H1 (cell line): Measurements from ENCODE around the gene ETFBKMT. TPM values are rescaled to one million over a fixed set of nuclear protein-coding genes. Genes with fewer than 3 reads are reported as not detected.
A peak's percentile ranks its signal among the peaks of the same experiment; 100 is the strongest.

Experiments used
- EP300 ChIP-seq, 2 experiments: IDR thresholded peaks; 1 replicate in 1 of 2; 2 replicates in 1 of 2; pipeline ENCODE4 v1.6.1; 2011 to 2012; ENCODE audit warnings: low read depth in 2 of 2, low read length in 2 of 2, mild to moderate bottlenecking in 2 of 2, borderline replicate concordance in 1 of 2, inconsistent platforms in 1 of 2, moderate library complexity in 1 of 2
- GABPA ChIP-seq: IDR thresholded peaks from 2 replicates; pipeline ENCODE4 v1.6.1; 2011; ENCODE audit warnings: mild to moderate bottlenecking, low read length, moderate library complexity, borderline replicate concordance; ENCODE audit not compliant: insufficient read depth
- HDAC6 ChIP-seq: IDR thresholded peaks from one replicate; pipeline ENCODE4 v1.7.1; 2012; ENCODE audit warnings: low read depth, mild to moderate bottlenecking, inconsistent platforms, low read length, moderate library complexity
- JUN ChIP-seq: IDR thresholded peaks from 2 replicates; pipeline ENCODE4 v1.6.1; 2011; ENCODE audit warnings: low read depth, mild to moderate bottlenecking, improper control_type of control experiment, low read length
- RXRA ChIP-seq: IDR thresholded peaks from 2 replicates; pipeline ENCODE4 v1.6.1; 2011; ENCODE audit warnings: low read depth, mild to moderate bottlenecking, low read length, moderate library complexity; ENCODE audit not compliant: insufficient read depth
- TCF12 ChIP-seq: IDR thresholded peaks from 2 replicates; pipeline ENCODE4 v1.6.1; 2011; ENCODE audit warnings: low read depth, mild to moderate bottlenecking, low read length
- polyA plus RNA-seq, 7 experiments: library from polyadenylated mRNA; depleted of rRNA in 3 of 7; stranded (reverse) in 5 of 7; unstranded in 2 of 7; fragments of >200 nt in 5 of 7; fragments of 200-250 nt in 2 of 7; gene quantifications; 1 replicate in 5 of 7; 2 replicates in 1 of 7; 4 replicates in 1 of 7; pipeline versions ENCODE4 v1.2.1 to v1.2.3, GENCODE V29; 2011 to 2013; ENCODE audit warnings: missing spikeins in 2 of 7, mixed read lengths in 2 of 7
- total RNA-seq: library from RNA; stranded (reverse); fragmentation: NEBNext Ultra II Directional; extraction: Animal tissue kit (Norgen Biotek cat#: 25700); gene quantifications from 2 replicates; pipeline ENCODE4 v1.2.1, GENCODE V29; 2021
- TF ChIP-seq, protein P1 (sequence below), 3 experiments: IDR thresholded peaks; 1 replicate in 2 of 3; 2 replicates in 1 of 3; pipeline versions ENCODE4 v1.5.1 to v1.6.1; 2011; ENCODE audit warnings: low read length in 3 of 3, mild to moderate bottlenecking in 3 of 3, inconsistent platforms in 2 of 3, low read depth in 1 of 3, moderate library complexity in 1 of 3; ENCODE audit not compliant: insufficient read depth in 1 of 3; ENCODE audit errors: control extremely low read depth in 1 of 3

The ETFBKMT gene
- total and polyA plus RNA-seq, 2 of the 8 experiments (the other 6 are each of a cell fraction or from before 2014, with no cell fraction given) = 0.59 to 1.7 TPM

DNA sequence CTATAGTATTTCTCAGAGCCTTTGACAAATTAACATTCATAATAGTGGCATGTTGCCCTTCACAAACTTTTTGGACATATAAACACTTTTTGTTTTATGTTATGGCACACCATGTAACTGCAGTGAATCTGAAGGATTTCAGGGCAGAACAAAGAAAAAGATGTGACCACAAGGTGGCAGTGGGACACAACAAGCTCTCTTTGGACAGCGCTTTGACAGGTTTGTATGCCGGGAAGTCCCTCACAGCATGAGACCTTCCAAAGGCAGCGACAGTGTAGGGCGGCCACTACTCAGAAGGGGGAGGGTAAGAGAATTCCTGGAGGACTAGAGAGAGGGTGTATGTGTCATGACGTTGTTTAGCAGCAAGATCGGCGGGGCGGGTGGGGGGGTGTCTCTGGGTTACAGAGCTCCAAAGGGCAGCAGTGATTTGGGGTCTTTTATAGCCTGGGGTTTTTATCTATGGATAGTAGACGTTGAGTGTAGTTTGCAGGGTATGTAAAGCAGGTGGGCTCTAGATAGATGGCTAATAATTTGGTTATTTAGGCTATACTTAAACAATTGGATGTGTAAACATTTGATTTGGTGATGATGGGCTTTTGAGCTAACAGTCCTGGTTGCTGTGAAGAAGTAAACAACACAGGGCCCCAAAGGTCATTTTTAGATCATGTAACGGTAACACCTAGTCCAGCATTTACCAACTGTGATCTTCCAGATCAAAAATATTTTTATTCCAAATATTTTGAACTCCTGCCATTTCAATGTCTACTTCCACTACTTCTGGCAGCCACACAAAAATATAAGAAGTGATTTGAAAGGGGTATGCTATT is 22.9 kb downstream of the ETFBKMT start (continued):
- no peak for TF ChIP-seq RXRA
- no peak for TF ChIP-seq HDAC6
- TF ChIP-seq TCF12 = peak; percentile 83
- no peak for TF ChIP-seq GABPA
- no peak for TF ChIP-seq JUN
- no peak; a peak in 1 of 3 replicates for TF ChIP-seq EP300 (IDR thresholded peaks at IDR 0.05; ENCODE audit: borderline replicate concordance in 1 of 2, low read depth in 2 of 2, low read length in 2 of 2)
- TF ChIP-seq, protein P1, sequence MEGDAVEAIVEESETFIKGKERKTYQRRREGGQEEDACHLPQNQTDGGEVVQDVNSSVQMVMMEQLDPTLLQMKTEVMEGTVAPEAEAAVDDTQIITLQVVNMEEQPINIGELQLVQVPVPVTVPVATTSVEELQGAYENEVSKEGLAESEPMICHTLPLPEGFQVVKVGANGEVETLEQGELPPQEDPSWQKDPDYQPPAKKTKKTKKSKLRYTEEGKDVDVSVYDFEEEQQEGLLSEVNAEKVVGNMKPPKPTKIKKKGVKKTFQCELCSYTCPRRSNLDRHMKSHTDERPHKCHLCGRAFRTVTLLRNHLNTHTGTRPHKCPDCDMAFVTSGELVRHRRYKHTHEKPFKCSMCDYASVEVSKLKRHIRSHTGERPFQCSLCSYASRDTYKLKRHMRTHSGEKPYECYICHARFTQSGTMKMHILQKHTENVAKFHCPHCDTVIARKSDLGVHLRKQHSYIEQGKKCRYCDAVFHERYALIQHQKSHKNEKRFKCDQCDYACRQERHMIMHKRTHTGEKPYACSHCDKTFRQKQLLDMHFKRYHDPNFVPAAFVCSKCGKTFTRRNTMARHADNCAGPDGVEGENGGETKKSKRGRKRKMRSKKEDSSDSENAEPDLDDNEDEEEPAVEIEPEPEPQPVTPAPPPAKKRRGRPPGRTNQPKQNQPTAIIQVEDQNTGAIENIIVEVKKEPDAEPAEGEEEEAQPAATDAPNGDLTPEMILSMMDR (IDR thresholded peaks at IDR 0.05; ENCODE audit: control extremely low read depth in 1 of 3, insufficient read depth in 1 of 3, low read depth in 1 of 3, low read length in 3 of 3) = peak; percentile 47 to 90 (median 78)
